GM08714 (cell line): ENCODE data around the gene TAF4.

ENCODE experiments used
- H3K4me3 ChIP-seq: fragments of 200-500 bp; sonication (Bioruptor generic); 2 replicates; pipeline ENCODE4 v1.5.1; 2014; ENCODE audit warnings: mild to moderate bottlenecking, low read length, inconsistent platforms
- ZNF274 ChIP-seq: IDR thresholded peaks from 2 replicates; pipeline ENCODE4 v1.6.1; 2012; ENCODE audit warnings: mild to moderate bottlenecking, low read depth, low read length

Gene TAF4

DNA sequence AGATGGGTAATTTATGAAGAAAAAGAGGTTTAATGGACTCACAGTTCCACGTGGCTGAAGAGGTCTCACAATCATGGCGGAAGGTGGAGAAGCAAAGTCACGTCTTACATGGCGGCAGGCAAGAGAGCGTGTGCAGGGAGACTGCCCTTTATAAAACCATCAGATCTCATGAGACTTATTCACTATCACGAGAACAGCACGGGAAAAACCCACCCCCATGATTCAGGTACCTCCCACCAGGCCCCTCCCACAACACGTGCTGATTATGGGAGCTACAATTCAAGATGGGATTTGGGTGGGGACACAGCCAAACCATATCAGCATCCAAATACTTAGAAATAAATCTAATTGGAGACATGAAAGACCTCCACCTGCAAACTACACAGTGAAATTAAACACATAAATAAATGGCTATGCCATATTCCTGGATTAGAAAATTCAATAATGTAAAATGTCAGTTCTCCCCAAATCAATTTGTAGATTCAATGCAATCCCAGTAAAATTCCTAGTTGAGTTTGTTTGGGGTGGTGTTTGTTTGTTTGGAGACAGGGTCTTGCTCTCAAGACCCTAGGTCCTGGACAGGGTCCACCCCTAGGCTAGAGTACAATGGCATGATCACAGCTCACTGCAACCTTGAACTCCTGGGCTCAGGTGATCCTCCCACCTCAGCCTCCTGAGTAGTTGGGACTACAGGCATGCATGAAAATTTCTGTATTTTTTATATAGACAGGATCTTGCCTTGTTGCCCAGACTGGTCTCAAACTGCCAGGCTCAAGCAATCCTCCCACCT is 101.6 kb downstream of the TAF4 start:
- H3K4me3 ChIP-seq, result no peak overlapping the region
- no peak for TF ChIP-seq ZNF274

GRCh38 chr20:61963149-61963548 is 102.5 kb downstream of the TAF4 start:
- no peak overlapping the region for H3K4me3 ChIP-seq

DNA sequence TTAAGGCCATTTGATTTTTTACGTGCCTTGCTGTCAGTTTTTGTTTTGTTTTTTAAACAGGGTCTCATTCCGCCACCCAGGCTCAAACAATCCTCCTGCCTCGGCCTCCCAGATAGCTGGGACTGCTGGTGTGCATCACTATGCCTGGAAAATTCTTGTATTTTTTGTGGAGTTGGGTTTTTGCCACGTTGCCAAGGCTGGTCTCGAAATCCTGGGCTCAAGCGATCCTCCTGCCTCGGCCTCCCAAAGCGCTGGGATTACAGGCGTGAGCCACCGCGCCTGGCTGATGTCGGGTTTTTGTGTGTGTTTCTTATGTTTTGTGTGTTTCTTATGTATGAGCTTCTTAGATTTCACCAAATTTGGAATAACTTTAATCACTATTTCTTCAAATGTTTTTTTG is 104.8 kb downstream of the TAF4 start:
- no peak for TF ChIP-seq ZNF274
- no peak overlapping the region for H3K4me3 ChIP-seq

More at GRCh38 chr20:61963149-61963548, 102.5 kb downstream of the TAF4 start:
- TF ChIP-seq ZNF274, result no peak

DNA sequence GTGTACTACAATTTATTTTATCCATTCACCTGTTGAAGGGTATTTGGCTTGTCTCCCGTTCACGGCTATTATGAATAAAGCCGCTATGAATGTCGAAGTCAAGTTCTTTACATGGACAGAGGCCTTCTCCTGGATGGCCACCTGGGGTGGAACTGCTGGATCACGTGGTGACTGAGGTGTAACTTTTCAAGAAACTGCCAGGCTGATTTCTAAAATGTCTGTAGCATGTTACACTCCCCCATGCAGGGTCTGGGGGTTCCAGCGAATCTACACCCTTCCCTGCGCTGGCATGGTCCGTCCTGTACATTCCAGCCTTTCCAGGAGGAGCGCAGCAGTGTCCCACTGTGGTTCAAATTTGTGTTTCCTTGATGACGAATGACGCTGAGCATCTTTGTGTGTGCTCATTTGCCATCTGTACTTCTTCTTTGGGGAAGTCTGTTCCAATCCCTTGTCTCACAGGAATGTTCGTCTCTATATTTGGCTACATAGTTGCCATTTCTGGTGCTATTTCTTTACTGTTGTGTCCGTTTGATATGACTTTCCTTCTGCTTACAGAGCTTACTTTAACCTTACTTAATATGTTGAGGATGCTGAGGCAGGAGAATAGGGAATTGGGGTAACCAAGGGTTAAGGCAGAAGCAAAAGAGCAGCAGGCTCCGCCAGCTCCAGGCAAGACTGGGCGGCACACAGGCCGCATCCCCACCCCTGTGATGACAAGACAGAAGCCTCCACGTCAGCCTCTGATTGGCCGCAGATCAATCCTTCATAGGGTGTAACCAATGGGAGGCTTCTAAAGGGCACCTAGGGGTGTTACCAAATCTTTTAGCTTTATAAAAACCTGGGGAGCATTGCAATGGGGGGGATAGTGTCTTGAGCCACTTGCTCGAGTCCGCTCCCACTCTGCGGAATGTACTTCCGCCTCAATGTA is 106.6 kb downstream of the TAF4 start:
- H3K4me3 ChIP-seq, result no peak overlapping the region
- no peak for TF ChIP-seq ZNF274

- H3K4me3 ChIP-seq, result no peak overlapping the region
- no peak for TF ChIP-seq ZNF274
These were observed 107.5 kb downstream of the TAF4 start for GRCh38 chr20:61957961-61958715.

- no peak for TF ChIP-seq ZNF274
- H3K4me3 ChIP-seq, result no peak overlapping the region
These were observed 109.0 kb downstream of the TAF4 start for GRCh38 chr20:61956396-61957342.

DNA sequence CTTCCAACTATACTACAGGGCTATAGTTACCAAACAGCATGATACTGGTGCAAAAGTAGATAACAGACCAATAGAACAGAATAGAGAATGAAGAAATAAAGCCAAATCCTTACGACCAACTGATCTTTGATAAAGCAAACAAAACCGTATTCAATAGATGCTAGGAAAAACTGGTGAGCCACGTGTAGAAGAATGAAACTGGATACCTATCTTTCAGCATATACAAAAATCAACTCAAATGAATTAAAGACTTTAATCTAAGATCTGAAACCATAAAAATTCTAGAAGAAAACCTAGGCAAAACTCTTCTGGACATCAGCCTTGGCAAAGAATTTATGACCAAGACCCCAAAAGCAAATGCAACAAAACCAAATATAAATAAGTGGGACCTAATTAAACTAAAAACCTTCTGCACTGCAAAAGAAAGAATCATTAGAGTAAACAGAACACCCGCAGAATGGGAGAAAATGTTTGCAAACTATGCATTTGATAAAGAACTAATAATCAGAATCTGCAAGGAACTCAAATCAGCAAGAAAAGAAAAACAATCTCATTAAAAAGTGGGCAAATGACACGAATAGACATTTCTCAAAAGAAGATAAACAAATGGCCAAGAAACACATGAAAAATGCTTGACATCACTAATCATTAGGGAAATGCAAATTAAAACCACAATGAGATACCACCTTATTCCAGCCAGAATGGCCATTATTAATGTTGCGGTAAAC is 109.8 kb downstream of the TAF4 start:
- H3K4me3 ChIP-seq, result no peak overlapping the region
- no peak for TF ChIP-seq ZNF274

GRCh38 chr20:61954276-61955021 is 111.2 kb downstream of the TAF4 start:
- no peak overlapping the region for H3K4me3 ChIP-seq
- TF ChIP-seq ZNF274, result no peak

DNA sequence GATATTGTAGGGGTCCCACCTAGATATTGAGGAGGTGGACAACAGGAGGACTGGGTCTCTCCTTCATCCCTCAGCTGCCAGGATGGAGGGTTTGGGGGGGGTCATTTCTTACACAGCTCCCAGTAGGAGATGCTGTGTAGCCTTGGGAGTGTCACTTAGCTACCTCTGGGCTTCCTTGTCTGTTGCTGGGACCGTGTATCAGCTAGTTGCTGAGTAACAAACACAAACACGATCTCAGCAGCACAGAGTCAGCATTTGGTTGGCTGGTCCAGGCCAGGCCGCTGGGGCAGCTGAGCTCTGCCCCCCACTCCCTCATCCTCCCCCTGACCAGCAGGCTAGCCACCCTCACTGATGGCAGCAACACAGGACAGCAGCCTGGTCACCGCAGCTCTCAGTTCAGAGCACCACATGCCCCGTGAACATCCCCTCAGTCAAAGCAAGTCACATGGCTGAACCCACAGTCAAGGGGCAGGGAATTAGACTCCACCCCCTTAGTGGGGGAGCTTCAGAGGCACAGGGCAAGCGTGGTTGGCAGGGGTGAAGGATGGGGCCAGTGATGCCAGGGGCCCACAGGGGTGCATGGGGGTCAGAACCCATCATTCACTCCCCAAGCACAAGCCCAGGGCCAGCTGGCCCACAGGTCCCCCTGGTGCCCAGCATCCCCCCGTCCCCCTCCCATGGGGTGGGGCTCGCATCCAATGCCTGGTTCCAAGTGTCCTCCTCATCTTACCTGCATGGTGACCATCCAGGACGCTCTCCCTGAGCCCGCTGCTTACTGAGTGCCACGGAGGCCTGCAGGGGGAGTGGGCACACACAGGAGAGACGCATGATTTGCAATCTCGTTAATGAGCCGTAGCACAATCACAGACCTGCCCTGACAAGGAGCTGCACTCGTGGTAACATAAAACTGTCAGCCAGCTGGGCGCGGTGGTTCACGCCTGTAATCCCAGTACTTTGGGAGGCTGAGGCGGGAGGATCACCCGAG is 112.4 kb downstream of the TAF4 start:
- no peak for TF ChIP-seq ZNF274
- H3K4me3 ChIP-seq, result no peak overlapping the region

- no peak for TF ChIP-seq ZNF274
- H3K4me3 ChIP-seq, result no peak overlapping the region
These were observed 113.8 kb downstream of the TAF4 start for GRCh38 chr20:61951695-61952533.
